Measurements from ENCODE around the gene DNA2.

GRCh38 chr10:68423522-68423921, 48.3 kb downstream of the DNA2 start:
- TF ChIP-seq POLR2AphosphoS5 (IDR thresholded peaks at IDR 0.05; ENCODE audit: insufficient read depth in 1 of 2, low read depth in 1 of 2) (no peak), CTCF (IDR thresholded peaks at IDR 0.05) (no peak), POLR2A (IDR thresholded peaks at IDR 0.05) (no peak)

Data from vagina (tissue), 2 donors.